Activated CD4-positive, CD25-positive, alpha-beta regulatory T cell treated with anti-CD3 and anti-CD28 coated beads, Interleukin-2, amount 50 U/mL, for 72 hours (primary cell): ENCODE data around the gene MAML2.

Source experiments
- DNase-seq: peaks from one replicate; pipeline ENCODE4 v3.0.0; 2021

Gene MAML2

DNA sequence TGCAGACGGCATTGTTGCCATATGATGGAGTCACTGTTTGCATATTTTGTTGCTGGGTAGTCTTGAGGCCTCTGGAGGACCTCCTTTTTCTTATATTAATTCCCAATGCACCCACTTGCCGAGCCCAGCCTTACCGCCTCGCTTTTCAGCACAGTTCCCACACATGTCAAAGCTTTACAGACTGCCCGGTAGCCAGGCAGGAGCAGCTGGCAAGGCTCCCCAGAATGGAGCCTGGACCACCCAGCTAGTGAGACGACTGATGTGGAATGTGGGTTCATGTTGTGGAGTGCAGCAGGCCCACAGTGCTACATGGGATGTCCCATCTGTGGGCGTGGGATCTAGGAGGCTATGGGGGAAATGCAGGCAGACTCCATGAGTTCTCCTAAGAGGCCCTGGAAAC, 319.7 kb downstream of the MAML2 start:
- no peak for DNase-seq

DNA sequence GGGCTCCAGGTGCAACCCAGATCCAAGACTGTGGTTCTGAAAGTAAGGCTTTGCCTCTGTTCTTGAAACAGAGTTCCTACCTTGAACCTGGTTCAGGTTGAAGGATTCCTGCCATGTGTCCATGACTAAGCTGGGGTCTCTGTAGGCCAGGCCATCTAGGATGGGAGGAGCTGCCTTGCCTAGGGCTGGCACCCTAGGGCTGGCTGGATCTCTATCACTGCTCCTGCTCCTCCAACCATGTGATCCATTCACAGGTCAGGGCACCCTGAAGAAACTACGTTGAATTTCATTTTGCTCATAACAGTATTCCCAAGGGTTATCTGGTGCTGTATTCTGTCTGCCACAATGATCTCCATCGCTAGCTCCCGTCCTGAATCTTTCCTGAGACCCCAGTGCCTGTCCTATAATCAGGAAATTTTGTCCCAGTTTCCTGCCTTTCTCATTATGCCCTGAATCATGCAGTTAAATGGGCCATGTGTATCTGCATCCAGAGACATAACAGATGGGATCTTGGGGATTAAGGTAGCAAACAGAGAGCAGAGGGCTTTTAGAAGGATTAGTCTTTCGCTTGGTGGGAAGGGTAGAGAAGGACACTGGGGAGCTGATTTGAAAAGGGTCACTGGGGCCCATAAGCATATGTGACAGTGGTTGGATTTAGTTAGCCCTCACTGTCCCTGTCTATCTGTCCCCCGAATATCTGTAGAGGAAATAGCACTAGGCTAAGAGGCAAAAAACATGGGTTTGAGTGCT, 320.9 kb downstream of the MAML2 start:
- no peak for DNase-seq

DNA sequence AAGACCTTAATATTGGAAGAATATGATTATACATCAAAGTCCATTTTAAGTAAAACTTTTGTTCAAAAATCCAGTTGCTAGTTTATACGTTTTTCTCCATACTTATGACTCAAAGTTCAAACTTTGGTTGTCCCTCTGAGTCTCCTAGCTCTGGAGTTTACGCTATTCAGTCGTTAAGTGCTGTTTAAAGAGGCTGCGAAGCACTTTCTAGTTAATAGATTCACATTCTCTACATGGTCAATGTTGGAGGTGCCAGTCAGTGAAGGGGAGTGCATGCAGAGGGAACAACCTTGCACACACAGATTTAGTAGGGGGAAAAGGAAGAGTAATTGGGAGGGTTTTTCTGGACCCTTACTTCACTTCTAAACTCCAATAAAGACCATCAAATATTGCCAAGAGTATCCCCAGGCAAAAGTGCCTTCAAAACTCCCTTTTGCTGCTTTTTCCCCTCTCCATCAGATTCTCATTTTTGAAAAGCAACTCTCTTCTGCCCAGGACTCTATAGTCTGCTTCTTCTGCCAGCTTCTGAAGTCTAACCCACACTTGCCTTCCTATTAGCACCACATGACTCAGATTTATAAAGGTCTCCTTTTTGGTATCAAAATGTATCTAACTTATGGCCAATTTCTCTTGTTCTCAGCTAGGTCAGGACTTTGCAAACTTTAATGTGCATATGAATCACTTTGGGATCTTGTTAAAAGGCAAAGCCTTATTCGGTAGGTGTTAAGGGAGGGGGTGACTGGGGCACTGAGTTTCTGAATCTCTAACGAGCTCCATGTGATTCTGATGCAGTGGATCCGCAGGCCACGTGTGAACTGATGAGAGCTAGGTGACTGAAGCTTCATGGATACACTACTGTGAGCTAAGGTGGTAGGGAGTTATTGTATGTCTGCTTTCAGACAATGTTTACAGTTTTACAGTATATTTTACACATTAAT, 322.9 kb downstream of the MAML2 start:
- DNase-seq, result no peak

- DNase-seq, result no peak
These were observed 323.7 kb downstream of the MAML2 start for GRCh38 chr11:96019281-96019680.

- DNase-seq, result no peak
These were observed 325.1 kb downstream of the MAML2 start for GRCh38 chr11:96017856-96018255.

DNA sequence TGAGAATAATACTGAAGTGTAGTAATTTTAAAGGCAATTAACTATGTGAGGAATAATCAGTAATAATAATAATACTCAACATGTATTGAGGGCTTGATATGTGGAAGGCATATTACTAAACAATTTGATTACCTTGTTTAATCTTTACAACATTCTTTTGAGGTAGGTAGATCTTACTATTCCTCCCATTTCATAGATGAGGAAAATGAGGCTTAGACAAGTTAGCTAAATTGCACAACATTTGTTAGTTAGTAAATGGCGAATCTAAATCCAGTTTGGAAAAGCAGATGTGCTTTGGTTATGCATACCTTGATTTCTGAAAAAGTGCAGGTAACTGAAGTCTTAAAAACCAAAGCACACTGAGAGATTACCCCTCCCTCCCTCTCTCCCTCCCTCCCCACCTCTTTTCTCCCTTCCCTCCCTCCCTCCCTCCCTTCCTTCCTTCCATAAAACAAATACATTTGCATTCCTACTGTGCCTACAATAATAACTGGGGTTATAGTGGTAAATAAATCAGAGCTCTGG, 326.0 kb downstream of the MAML2 start:
- DNase-seq, result no peak

GRCh38 chr11:96015906-96016565, 327.0 kb downstream of the MAML2 start:
- no peak for DNase-seq

GRCh38 chr11:96014217-96014616, 328.8 kb downstream of the MAML2 start:
- DNase-seq, result no peak

- DNase-seq, result no peak
These were observed 329.4 kb downstream of the MAML2 start for GRCh38 chr11:96013461-96014213.

DNA sequence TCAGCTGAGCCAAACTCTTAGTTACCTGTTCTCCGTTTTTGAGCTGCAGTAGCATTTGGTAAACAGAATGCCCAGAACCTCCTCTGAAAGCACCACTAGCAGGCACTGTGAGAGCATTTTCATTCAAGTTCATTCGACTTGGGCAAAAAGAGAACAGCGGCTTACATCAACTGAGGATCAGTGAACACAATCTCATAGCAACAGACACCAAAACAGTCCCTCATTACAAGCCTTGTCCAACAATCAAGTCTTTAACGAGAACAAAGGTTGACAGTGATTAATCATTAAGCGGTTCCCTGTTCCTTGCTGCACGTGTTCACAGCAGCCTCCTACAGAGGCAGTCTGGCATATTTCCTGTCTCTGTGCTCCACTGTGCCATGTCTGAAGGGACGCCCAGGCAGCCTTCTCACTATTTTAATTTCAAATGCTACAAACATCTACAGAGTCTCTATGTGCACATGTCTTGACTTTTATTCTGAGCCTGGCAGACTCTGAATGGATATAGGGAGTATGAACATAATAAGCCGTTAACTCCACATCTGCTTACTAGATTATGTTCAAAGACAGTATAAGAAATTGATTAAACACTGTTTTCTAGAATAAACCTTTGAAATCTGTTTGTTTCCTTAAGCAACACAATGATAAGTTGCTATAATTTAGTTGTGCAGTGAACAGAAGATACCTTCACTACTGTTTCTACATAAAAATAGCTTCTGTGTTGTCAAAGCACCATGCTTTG, 330.7 kb downstream of the MAML2 start:
- no peak for DNase-seq

DNA sequence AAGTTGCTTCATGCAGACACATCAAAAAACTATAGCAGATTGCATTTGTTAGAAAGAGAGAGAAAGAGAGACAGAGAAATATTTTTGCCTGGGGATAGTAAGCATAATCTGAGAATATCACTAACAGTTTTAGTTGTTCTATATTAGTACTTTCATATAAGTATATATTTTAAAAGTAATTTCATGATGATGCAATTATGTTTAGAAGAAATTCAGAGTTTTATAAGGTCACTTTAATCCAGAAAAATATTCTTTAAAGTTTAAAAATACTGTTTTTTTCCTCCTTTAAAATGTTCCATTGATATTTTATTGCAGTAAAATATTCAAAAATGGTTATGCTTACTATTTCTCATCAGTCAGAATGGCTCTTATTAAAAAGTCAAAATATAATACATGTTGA, 332.3 kb downstream of the MAML2 start:
- no peak for DNase-seq

GRCh38 chr11:96008161-96008720, 334.8 kb downstream of the MAML2 start:
- no peak for DNase-seq

GRCh38 chr11:96006037-96006436, 337.0 kb downstream of the MAML2 start:
- DNase-seq, result no peak

DNA sequence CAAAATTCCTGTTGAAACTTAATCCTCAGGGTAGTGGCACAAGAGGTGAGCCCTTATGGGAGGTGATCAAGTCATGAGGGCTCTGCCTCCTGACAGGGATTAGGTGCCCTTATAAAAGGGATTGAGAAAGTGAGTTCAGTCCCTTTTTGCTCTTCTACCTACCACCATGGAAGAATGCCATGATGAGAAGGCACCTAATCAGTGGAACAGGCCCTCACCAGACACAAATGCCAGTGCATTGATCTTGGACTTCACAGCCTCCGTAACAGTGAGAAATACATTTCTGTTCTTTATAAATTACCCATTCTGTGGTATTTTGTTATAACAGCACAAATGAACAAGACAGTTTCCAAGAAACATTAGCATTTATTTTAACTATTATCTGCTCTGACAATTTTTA, 338.1 kb downstream of the MAML2 start:
- no peak for DNase-seq

GRCh38 chr11:96002754-96003290, 340.2 kb downstream of the MAML2 start:
- no peak for DNase-seq

DNA sequence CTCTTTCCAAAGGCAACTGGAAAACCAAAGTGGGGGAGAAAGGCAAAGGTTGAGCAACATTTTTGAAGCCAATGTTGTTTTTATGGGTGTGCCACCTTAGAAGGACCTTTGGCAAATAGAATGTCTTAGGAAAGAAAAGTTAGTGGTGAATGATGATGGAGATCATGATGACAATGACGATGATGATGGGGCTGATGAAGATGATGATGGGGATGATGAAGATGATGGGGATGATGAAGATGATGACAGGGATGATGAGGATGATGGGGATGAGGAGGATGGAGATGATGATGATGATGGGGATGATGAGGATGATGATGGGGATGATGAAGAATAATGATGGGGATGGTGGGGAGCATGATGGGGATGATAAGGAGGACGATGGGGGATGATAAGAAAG, 340.7 kb downstream of the MAML2 start:
- no peak for DNase-seq

GRCh38 chr11:96001037-96001436, 342.0 kb downstream of the MAML2 start:
- no peak for DNase-seq

DNA sequence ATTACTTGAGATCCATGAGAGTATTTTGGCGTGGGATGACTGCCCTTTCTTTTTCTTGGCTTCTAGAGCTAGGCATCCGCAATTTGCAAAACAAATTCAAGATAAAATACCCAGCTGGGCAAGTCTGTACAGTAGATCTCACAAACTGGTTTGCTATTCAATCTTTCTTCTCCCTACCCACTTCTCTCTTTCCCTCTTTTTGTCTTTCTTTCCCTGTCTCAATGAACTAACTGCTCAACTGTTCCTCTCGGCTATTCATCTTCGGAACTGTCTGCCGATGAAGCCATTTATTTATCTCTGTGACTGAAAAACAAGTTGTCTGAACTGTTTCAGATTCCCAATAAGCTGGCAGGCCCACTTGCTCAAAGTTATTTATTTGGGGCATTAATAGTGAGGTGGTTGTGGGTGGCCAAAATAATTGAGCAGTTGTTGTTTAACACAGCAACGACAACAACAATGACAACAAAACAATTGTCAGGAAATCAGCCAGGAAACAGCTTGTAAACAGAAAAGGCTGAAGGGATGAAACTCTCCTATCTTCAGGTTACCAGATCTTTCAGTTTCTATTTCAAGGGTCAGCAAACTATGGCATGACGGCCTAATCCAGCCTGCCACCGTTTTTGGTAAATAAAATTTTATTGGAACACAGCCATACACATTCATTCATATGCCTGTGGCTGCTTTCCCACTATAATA, 343.1 kb downstream of the MAML2 start:
- DNase-seq, result no peak

DNA sequence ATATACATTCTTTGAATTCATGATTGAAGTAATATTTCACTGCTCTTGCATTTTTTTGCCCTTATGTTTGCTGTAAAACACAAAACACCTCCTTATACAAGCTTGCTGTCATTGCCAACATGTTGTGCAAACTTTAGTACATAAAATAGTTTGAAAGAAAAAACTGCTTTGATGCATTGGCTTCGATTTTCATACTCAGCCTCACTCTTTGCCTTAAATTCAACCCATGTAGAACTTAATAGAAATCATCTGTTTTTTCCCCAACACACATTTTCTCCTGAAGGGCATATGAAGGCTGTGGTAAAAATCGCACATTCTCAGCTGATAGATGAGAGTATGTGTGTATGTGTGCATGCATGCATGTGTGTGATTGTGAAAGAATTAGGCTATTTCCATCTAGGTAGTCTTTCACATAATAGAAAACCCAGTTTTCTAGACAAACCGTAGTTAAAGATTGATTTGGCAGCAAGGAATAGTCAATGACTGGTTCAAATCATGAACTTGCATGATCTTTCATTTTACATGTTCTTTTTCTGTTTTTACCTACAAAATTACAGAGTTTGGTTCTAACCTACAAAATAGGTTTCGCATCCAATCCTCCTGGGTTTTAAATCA, 346.3 kb downstream of the MAML2 start:
- no peak for DNase-seq

DNA sequence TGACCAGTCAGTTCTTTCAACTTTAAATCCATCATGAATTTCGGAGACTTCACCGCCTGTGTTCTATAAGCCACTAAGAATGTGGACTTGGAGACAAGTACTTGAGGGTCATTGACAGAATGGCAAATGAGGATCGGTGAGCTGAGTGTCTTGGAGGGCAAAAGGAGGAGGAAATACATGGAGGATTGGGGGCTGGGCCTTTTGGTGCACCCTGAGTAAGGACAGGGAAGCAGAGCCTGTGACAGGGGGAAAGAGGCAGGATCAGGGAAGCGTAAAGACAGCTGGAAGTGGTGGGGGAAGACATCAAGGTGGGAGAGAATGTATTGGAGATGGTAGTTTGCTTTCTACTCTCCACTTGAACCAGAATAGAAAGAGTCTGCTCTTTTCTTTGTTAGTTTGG, 348.7 kb downstream of the MAML2 start:
- no peak for DNase-seq
